Glutamatergic neuron (in vitro differentiated cells): ENCODE measurements around the gene UBP1. TPM values are rescaled to one million over a fixed set of nuclear protein-coding genes. Genes with fewer than 3 reads are reported as not detected.
"Not testable (repeated sequence)": the region's sequence is repeated elsewhere in the genome, so short reads cannot be mapped to it uniquely, and the experiment has no call there.

Experiments used
- DNase-seq: peaks from one replicate; pipeline ENCODE4 v3.0.0; 2022
- H3K27ac Mint-ChIP-seq: one replicate; pipeline ENCODE4 v1.8.0; 2020; ENCODE audit warnings: mild to moderate bottlenecking, mixed read lengths, inconsistent platforms; ENCODE audit not compliant: unreplicated experiment
- H3K27me3 Mint-ChIP-seq: one replicate; pipeline ENCODE4 v1.8.0; 2020; ENCODE audit warnings: mild to moderate bottlenecking, moderate library complexity, mixed read lengths, inconsistent platforms; ENCODE audit not compliant: unreplicated experiment
- H3K36me3 Mint-ChIP-seq: one replicate; pipeline ENCODE4 v1.8.0; 2020; ENCODE audit warnings: mild to moderate bottlenecking, mixed read lengths, inconsistent platforms; ENCODE audit not compliant: unreplicated experiment
- H3K4me1 Mint-ChIP-seq: one replicate; pipeline ENCODE4 v1.8.0; 2020; ENCODE audit warnings: mild to moderate bottlenecking, low read depth, mixed read lengths, inconsistent platforms; ENCODE audit not compliant: unreplicated experiment
- H3K4me3 Mint-ChIP-seq: one replicate; pipeline ENCODE4 v1.8.0; 2020; ENCODE audit warnings: mild to moderate bottlenecking, mixed read lengths, inconsistent platforms; ENCODE audit not compliant: unreplicated experiment
- H3K9me3 Mint-ChIP-seq: one replicate; pipeline ENCODE4 v1.8.0; 2020; ENCODE audit warnings: mild to moderate bottlenecking, moderate library complexity, mixed read lengths, inconsistent platforms; ENCODE audit not compliant: unreplicated experiment
- CTCF ChIP-seq: fragments of 200-600 bp; sonication (generic); IDR thresholded peaks from one replicate; pipeline ENCODE4 v1.5.0; 2021; ENCODE audit not compliant: partially characterized antibody, unreplicated experiment
- total RNA-seq: library from RNA; stranded (reverse); fragmentation: NEBNext Ultra II Directional; extraction: Animal tissue kit (Norgen Biotek cat#: 25700); gene quantifications from one replicate; pipeline ENCODE4 v1.2.1, GENCODE V29; 2021; ENCODE audit not compliant: unreplicated experiment

UBP1 gene
- total RNA-seq, 1 donor from 2014 or later, result 69.9 TPM

- TF ChIP-seq CTCF, result no peak
- DNase-seq, result no peak
- peaks cover 8% of the 10 kb centered on the region for H3K9me3 Mint-ChIP-seq
- H3K4me3 Mint-ChIP-seq, result no peak overlapping the region
- peaks cover 51% of the 10 kb centered on the region for H3K36me3 Mint-ChIP-seq
- peaks cover 6% of the 10 kb centered on the region for H3K27me3 Mint-ChIP-seq
- no peaks in the 10 kb centered on the region for H3K4me1 Mint-ChIP-seq
- no peak overlapping the region for H3K27ac Mint-ChIP-seq
Measured at GRCh38 chr3:33456756-33457155, 16.6 kb upstream of the UBP1 start.

GRCh38 chr3:33453331-33453761 lies 13.1 kb upstream of the UBP1 start:
- Mint-ChIP-seq H3K4me1 (peaks cover 5% of the 10 kb centered on the region), H3K27ac (no peak overlapping the region), H3K9me3 (peaks cover 5% of the 10 kb centered on the region), H3K36me3 (peaks cover 41% of the 10 kb centered on the region), H3K4me3 (no peak overlapping the region), H3K27me3 (peaks cover 6% of the 10 kb centered on the region)
- DNase-seq, result no peak
- TF ChIP-seq CTCF, result no peak

GRCh38 chr3:33451994-33452393 lies 11.8 kb upstream of the UBP1 start:
- not testable (repeated sequence) for H3K27ac Mint-ChIP-seq, DNase-seq, H3K4me3 Mint-ChIP-seq, H3K4me1 Mint-ChIP-seq, H3K9me3 Mint-ChIP-seq
- H3K27me3 Mint-ChIP-seq, result peaks cover 10% of the 10 kb centered on the region
- H3K36me3 Mint-ChIP-seq, result peaks cover 36% of the 10 kb centered on the region

GRCh38 chr3:33447958-33448357 lies 7.8 kb upstream of the UBP1 start:
- TF ChIP-seq CTCF, result no peak
- peaks cover 2% of the 10 kb centered on the region for H3K9me3 Mint-ChIP-seq
- H3K4me3 Mint-ChIP-seq, result peak overlapping the region; percentile 97
- peak overlapping the region; percentile 50 for H3K27ac Mint-ChIP-seq
- H3K4me1 Mint-ChIP-seq, result peaks cover 6% of the 10 kb centered on the region
- H3K36me3 Mint-ChIP-seq, result peaks cover 14% of the 10 kb centered on the region
- H3K27me3 Mint-ChIP-seq, result peaks cover 15% of the 10 kb centered on the region
- DNase-seq, result no peak

- DNase-seq, result peak; percentile 45
- Mint-ChIP-seq H3K27me3 (peaks cover 12% of the 10 kb centered on the region), H3K27ac (peak overlapping the region; percentile 98), H3K4me3 (peak overlapping the region; percentile 97)
- H3K36me3 Mint-ChIP-seq, H3K9me3 Mint-ChIP-seq, H3K4me1 Mint-ChIP-seq: not testable (repeated sequence)
Measured at GRCh38 chr3:33447256-33447625, 7.0 kb upstream of the UBP1 start.

GRCh38 chr3:33442190-33442589 lies 2.0 kb upstream of the UBP1 start:
- H3K36me3 Mint-ChIP-seq, result no peaks in the 10 kb centered on the region
- H3K4me3 Mint-ChIP-seq, result peak overlapping the region; percentile 100
- peaks cover 15% of the 10 kb centered on the region for H3K4me1 Mint-ChIP-seq
- H3K27me3 Mint-ChIP-seq, result peaks cover 15% of the 10 kb centered on the region
- H3K27ac Mint-ChIP-seq, result no peak overlapping the region
- DNase-seq, result no peak
- H3K9me3 Mint-ChIP-seq, result peaks cover 10% of the 10 kb centered on the region
- TF ChIP-seq CTCF, result no peak
